HG03108 (cell line): ENCODE measurements around the gene PNCK.
"Not testable (repeated sequence)": the region's sequence is repeated elsewhere in the genome, so short reads cannot be mapped to it uniquely, and the experiment has no call there.

Source experiments
- ATAC-seq: cut with Tn5 transposase; IDR thresholded peaks from one replicate; pipeline ENCODE4 v1.9.1; 2021; ENCODE audit warnings: moderate library complexity; ENCODE audit not compliant: unreplicated experiment

The PNCK gene

DNA sequence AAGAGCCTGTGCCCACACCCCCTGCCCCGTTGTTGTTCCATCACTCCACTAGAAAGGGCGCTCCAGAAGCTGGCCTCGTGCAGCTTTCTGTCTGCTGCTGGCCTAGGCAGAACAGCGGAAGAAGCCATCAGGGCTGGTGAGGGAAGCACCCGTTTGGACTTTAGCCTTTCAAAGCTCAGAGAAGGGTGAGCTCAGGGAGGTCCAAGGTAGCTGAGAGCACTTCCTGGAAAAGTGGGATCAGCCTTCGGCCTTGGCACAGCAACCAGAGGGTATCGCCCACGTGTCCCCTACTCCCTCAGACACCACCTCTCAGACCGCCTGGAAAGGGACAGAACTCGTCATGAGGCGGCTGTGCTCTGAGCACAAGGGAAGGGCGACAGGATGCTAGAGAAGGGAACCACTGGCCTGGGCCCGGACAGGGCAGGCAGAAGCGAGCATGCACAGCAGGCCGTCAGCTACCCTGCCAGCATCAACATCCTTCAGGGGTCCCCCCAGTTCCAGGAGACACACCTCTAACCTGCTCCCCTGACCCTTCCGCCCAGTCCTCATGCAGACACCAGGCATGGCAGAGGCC lies 25.7 kb upstream of the PNCK start:
- ATAC-seq = not testable (repeated sequence)

DNA sequence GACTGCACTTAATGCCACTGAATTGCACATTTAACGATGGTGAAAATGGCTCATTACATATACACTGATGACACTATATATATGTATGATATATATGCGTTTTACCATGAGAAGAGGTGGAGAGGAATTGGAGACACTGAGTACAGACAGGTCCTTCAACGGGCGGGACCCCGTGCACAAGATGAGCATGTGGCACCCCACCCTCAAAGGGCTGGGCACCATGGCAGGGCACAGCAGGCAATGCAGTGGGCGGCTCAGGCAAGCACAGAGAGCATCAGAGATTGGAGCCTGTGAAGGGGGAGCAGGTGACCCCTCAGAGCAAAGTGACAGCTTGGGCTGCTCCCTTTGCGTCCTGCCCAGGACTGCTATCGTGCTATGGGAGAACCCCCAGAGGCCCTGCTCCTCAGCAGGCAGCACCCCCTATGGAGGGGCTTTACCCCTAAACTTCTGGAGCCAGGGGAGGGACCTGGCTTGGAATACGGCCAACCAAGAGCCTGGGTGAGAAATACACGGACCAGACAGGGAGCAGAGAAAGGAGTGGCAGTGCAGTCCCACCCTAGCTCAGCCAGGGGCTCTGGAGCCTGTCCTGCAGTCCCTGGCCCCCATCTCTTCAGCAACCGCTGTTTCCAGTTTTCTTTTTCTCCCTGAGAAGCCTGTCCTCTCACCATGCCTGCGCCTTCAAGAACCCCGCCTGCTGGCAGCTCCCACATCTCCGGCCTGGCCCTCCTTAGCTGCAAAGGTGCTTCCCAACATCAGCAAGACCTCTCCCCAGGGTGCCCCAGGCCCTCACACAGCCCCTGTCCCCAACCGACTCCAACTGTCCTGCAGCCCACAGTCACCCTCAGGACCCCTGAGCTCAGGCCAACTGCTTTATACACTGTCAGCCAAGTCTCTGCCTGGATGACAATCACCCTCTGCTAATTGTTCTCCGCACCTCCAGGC lies 24.6 kb upstream of the PNCK start:
- ATAC-seq = no peak

DNA sequence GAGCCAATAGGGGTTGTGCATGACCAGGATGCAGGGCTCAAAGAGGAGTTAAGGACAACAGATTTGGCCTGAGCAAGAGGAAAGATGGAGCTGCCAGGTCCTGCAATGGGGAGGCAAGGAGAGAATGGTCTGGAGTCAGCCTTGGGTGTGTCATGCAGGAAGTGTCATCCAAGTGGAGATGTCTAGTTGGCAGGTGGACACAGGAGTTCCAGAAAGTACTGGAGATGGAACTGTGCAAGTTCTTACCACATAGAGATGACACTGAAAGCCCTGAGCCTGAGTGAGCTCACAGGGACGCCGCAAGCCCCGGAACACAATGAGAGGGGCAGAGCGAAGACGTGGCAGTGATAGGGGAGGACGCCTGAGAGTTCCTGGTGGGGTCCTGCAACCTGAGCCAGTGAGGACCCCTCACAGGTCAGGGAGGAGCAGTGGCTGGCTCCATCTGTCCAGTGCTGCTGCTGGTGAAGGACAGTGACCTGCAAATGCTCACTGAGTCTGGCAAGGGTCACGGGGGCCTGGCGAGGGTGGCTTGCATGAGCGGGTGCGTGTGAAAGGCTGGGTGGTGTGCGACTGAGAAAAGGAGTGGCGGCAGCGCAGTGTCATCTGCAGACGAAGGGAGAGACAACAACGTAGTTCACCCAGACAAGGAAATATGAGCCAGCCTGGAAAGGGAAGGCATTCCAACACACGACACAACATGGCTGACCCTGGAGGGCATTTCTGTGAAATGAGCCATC lies 23.5 kb upstream of the PNCK start:
- ATAC-seq = not testable (repeated sequence)

DNA sequence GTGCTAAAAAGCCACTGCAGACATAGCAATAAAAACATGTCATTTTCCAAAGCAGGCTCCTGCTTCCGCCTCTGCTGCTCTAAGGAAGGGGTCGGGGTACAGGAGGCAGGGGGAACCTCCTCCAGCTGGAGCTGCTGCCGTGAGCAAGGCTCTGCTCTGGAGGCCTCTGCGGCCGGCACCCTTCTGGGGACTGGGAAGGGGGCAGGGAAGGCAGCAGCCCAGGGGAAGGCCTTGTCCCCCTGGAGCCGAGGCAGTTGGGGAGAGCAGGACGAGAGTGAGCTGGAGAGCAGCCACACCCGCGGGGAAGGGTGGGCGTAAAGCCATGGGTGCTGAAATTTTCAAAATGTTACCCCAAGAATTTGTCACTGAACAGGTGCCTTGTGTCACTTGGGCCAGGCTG lies 22.9 kb upstream of the PNCK start:
- ATAC-seq = not testable (repeated sequence)

DNA sequence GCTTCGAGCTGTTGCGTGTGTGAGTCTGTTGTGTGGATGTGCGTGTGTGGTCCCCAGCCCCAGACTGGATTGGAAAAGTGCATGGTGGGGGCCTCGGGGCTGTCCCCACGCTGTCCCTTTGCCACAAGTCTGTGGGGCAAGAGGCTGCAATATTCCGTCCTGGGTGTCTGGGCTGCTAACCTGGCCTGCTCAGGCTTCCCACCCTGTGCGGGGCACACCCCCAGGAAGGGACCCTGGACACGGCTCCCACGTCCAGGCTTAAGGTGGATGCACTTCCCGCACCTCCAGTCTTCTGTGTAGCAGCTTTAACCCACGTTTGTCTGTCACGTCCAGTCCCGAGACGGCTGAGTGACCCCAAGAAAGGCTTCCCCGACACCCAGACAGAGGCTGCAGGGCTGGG lies 22.5 kb upstream of the PNCK start:
- ATAC-seq = no peak

DNA sequence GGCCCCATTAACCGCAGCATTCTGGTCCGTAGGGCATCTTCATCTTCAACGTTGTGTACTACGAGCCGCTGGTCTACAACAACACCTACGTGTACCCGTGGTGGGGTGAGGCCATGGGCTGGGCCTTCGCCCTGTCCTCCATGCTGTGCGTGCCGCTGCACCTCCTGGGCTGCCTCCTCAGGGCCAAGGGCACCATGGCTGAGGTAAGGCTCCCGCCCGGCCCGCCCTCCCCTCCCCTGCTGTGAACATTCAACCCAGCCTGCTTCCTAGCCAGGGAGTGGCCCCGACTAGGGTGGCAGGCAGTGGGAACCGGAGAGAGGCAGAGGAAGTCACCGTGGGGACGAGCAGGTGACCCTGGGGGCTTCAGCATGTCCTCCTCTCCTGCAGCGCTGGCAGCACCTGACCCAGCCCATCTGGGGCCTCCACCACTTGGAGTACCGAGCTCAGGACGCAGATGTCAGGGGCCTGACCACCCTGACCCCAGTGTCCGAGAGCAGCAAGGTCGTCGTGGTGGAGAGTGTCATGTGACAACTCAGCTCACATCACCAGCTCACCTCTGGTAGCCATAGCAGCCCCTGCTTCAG lies 21.2 kb upstream of the PNCK start:
- no peak for ATAC-seq

DNA sequence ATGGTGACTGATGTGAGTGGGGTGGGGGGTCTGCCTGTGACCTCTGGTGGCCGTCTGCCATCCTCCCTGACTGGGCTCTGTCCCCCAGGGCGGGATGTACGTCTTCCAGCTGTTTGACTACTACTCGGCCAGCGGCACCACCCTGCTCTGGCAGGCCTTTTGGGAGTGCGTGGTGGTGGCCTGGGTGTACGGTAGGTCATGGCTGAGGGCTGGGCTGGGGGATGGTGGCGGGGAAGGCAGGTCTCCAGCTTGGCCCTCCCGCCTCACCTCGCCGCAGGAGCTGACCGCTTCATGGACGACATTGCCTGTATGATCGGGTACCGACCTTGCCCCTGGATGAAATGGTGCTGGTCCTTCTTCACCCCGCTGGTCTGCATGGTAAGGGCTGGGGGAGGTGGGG lies 20.6 kb upstream of the PNCK start:
- ATAC-seq = not testable (repeated sequence)

DNA sequence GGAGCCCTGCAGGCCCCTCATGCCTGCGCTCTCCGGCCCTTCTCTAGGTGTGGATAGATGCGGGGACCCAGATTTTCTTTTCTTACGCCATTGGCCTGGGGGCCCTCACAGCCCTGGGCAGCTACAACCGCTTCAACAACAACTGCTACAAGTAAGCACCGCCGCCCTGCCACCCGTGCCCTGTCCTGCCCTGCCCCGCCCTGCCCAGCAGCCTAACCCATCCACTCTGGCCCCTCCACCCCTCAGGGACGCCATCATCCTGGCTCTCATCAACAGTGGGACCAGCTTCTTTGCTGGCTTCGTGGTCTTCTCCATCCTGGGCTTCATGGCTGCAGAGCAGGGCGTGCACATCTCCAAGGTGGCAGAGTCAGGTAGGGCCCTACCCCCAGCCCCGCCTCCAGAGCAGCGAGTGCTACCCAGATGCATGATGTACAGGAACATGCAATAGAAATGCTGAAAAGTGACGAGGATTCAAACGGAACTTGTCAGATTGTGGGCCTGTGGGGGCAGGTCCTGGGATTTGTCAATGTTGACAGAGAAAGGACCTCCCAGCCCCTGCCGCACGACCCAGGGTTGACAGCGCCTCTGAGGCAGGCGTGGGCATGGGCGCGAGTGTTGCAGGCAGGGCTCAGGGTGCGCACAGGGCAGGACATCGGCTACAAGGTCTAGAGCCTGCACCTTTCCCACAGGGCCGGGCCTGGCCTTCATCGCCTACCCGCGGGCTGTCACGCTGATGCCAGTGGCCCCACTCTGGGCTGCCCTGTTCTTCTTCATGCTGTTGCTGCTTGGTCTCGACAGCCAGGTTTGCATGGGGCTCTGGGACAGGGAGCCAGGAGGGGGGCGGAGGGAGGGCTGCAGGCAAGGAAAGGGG lies 19.8 kb upstream of the PNCK start:
- no peak for ATAC-seq

DNA sequence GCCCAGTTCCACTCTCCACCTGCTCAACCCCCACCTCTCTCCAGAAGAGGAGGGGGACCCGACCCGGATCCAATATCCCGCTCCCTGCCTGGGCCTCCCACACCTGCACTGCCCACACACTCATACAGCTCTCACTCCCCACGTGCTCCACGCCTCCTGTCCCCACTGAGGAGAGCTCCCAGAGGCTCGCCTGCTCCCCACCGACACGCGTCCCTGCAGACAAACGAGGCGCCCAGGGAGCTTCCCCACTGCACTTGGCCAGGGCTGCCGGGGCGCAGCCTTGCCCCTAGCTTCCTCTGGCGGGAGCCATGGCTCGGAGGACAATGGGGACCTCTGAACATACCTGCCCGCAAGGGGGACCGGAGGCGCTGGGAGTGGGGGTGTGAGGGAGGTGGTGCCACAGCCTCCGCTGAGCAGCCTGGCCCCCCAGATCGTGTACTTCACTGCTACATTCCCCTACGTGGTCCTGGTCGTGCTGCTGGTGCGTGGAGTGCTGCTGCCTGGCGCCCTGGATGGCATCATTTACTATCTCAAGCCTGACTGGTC lies 19.1 kb upstream of the PNCK start:
- no peak for ATAC-seq

DNA sequence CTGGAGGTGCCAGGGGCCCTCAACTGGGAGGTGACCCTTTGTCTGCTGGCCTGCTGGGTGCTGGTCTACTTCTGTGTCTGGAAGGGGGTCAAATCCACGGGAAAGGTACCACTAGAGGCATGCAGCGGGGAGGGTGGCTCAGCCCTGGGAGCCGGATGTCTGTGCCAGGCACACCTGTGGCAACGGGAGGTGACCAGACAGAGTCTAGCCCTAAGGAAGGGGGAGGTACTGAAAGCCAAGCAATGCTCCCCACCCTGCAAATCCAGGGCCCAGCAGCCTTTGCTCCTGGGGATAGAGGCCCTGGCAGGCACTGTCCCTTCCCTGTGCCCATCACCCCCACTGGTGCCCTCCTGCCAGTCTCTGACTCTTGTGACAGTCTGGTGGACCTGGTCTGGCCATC lies 18.4 kb upstream of the PNCK start:
- ATAC-seq = no peak

DNA sequence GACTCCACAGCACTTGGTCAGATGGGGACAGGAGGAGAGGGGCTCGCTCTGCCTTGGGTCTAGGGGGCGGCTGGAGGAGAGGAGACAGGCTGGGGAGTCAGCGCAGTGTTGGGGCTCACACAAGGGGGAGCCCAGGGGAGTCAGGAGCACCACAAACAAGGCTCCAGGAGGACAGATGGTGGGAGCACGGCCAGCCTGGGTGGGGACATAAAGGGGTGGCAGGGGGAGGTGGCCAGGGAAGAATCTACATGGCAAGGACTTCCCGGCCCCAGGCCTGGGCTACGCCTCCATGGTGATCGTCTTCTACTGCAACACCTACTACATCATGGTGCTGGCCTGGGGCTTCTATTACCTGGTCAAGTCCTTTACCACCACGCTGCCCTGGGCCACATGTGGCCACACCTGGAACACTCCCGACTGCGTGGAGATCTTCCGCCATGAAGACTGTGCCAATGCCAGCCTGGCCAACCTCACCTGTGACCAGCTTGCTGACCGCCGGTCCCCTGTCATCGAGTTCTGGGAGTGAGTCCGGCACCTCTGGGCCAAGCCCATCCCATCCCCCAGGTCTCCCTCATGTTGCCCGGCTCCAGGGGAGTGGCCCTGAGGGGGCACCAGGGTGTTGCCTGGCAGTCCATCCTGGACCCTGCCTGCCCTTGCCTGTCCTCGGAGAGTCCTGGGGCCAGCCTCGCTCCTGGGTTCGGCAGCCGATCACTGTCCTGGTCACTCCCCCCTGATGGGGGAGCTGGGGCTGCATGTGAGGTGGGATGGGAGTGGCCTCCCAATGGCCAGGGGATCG lies 17.6 kb upstream of the PNCK start:
- ATAC-seq = not testable (repeated sequence)

DNA sequence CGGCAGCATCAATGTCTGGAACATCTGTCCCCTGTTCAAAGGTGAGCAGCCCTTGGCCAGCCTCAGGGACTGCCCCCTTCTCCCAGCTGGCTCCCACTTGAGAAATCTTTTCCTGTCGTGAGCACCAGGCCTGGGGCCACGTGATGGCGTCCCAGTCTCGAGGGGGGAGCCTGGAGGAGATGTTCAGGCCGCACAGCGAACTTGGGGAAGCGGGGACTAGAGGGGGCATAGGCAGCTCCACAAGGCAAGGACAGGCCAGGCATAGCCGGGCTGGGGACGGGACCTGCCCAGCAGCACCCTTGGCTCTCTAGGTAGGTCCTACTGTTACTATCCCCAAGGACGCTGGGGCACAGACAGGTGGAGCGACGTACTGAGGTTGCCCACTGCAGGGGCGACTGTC lies 16.9 kb upstream of the PNCK start:
- ATAC-seq = no peak

DNA sequence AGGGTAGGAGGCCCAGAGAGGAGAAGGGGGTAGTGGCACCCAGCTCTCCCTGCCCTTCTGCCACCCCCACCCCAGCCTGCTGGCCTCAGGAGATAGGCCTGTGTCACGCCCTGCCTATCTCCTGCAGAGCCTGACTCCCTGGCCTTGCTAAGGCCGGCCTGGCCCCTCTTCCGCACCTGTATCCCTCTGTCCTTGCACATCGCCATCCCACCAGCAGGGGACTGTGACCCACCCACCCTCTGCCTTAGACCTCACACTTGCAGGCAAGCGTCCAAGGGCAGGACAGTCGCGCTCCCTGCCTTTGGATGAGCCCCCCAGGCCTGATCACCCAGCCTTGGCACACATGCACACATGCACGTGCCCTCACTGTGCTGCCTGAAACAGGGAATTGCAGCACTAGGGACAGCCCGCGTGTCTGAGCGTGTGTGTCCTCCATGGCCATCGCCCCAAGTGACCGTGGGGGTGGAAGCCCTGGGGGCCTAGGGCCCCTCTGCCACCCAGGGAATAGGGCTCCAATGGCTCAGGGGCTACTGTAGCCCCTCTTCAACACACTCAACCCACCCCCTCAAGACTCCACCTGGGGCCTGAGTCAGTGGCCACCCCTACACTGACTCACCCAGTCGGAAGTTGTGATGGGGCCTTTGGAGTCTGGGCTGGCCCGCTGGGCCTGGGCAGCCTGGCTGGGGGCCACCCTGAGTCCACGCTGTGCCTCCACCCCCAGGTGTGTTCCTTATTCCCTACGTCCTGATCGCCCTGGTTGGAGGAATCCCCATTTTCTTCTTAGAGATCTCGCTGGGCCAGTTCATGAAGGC lies 16.2 kb upstream of the PNCK start:
- no peak for ATAC-seq

DNA sequence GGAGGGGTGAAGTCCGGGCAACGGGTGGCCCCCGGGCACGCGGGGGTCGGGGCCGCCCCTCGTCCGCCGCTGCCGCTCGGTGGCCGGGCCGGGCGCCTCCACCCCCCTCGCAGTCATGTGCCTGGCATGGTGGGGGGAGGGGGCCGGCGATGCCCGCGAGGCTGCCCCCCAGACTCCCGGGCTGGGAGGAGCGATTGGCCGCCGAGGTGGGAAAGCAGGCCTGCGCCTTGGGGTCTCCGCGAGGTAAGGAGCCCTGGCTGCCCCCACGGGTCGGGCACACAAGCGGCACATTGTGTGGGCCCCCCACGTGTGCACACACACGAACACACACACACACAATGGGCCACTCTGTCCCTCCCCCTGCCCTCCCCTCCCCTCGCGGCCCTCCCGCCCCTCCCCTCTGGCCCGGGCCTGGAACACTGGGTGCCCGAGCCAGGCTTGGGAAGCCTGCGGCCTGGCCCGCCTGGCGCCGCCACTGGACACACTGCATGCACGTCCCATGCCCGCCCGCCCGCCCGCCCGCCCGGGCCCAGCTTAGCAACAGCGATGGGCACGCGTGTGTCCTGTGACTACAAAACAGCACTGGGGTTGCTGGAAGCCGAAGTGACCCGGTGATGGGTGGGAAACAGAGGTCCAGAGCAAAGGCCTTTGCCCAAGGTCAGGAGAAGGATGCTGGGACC lies 15.4 kb upstream of the PNCK start:
- ATAC-seq = no peak

DNA sequence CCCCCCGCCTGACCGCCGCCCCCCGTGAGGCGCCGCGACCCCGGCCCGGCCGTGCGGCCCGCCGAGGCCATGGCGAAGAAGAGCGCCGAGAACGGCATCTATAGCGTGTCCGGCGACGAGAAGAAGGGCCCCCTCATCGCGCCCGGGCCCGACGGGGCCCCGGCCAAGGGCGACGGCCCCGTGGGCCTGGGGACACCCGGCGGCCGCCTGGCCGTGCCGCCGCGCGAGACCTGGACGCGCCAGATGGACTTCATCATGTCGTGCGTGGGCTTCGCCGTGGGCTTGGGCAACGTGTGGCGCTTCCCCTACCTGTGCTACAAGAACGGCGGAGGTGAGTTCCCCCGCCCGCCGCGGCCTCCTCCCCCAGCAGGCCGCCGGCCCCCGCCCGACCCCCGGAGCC lies 14.9 kb upstream of the PNCK start:
- ATAC-seq = no peak

DNA sequence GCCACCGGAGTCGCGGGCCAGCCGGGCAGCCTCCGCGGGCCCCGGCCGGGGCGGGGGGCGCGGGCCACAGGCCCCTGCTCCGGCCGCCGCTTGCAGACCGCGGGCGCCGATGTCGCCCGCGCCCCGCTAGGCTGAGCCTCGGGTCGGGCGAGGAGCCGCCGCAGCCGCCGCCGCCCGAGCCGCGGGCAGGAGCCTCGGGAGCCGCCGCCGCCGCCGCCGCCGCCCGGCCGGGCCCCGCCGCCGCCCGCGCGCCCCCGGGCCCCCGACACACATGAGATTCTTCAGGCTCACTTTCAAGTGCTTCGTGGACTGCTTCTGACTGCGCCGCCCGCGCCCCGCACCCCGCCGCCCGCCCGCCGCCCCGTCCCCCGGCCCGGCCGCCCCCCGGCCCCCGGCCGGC lies 14.5 kb upstream of the PNCK start:
- no peak for ATAC-seq

DNA sequence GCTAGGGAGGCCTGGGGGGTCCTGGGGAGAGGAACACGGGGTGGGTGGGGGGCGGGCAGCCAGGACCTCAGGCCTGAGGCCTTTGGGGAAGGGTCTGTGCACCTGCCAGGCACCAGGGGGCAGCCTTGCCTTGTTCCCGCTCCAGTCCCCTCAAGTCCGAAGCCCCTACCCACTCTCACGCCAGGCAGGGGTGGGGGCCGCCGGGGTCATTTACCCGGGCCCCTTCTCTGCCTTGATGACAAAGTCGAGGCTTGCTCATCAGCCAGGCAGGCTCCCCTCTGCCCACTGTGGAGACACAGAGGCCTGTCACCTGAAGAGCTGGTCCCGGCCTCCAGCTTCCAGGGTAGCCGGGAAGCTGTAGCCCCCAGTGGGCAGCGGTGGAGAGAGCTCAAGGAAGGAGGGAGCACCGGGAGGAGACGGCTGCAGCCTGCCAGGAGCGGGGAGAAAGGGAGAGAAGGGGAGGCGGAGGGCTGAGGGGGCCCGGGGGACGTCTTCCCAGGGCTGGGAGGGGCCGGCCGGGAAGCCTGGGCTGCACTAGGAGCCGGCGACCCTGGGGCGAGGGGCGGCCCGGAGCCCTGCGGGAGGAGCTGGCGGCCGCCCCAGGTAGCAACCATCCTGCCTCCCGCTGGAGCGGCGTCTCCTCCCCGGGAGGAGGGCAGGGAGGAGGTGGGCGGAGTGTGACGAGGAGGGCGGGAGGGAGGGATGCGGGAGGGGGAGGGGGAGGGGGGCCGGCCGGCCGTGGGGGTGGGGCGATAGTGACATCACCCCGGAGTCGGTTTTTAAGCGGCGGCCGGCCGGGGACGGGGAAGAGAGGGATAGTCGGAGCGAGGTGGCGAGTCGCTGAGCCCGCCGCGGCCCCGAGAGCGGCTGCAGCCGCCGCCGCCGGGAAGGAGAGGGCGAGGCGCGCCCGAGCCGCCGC lies 13.8 kb upstream of the PNCK start, which contains the start of gene SLC6A8:
TSS of gene SLC6A8 (plus strand) at position 806 of the 919 bp plus-strand sequence. CDS start 649 bp downstream, outside the sequence.
- ATAC-seq = no peak
